GM11168 (cell line): ENCODE results near the gene TMEM201.

ENCODE experiments used
- in situ Hi-C: fragments of 300-500 bp; cut with MboI; formaldehyde crosslinking; loops from one replicate; pipeline ENCODE4 v1.12.0; 2022; ENCODE audit warnings: low sequenced_read_pairs; ENCODE audit not compliant: unreplicated experiment

TMEM201 gene

DNA sequence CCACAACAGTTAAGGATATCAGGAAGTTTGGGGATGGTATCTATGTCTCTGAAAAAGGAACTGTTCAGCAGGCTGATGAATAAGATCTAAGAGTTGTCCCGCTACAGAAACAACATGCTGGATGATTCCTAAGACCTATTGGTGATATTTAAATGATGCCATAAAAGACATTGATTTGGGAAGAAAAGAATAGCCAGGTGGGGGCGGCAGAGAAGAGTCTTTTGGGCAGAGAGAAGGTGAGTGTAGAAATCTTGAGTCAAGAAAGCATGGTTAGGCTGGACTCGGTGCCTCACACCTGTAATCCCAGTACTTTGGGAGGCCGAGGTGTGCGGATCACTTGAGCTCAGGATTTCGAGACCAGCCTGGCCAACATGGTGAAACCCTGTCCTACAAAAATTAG, 11.8 kb upstream of the TMEM201 start:
- in situ Hi-C loops: loop anchor here (10.0 kb wide), 1 partner anchor 292 kb away; no protein-coding TSS in a partner anchor

DNA sequence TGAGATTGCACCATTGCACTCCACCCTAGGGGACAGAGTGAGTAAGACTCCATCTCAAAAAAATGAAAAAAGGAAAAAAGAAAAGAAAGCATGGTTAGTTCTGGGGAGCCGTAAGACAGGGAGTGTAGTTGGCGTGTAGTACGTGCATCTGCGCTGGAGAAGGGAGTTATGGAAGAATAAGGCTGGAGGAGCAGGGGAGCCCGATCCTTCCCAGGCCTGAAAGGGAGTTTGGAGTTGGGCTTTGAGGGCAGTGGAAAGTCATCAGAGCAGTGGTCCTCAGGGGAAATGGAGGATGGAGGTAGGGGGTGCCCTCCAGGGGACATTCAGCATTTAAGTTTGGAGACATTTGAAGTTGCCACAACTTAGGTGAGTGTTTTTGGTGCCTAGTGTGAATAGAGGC, 11.3 kb upstream of the TMEM201 start:
- in situ Hi-C loops: loop anchor here (10.0 kb wide), 1 partner anchor 293 kb away; no protein-coding TSS in a partner anchor

GRCh38 chr1:9580942-9581341, 7.8 kb upstream of the TMEM201 start:
- in situ Hi-C loops: no loop called here

DNA sequence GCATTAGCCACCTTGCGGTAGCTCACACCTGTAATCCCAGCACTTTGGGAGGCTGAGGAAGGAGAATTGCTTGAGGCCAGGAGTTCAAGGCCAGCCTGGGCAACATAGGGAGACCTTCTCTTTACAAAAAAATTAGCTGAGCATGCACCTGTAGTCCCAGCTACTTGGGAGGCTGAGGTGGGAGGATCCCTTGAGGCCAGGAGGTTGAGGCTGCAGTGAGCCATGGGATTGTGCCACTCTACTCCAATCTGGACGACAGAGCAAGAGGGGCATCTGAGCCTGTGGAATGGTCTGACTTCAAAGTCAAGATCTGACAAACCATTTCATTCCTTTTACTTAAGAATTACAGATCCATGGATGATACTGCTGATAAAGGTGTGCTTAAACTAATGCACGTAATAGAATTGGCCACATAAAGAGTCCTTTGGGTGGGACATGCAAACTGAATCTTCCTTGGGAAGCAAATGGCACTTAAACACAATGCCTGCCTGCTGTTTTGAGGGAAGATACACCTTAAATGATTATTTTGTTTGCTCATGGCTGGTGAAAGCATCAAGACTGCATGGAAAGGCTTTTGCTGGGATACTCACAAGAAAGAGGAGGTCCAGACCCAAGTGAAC, 2.5 kb upstream of the TMEM201 start:
- in situ Hi-C loops: no loop called here

GRCh38 chr1:9589144-9589718, 520 bp downstream of the TMEM201 start:
- in situ Hi-C loops: no loop called here

DNA sequence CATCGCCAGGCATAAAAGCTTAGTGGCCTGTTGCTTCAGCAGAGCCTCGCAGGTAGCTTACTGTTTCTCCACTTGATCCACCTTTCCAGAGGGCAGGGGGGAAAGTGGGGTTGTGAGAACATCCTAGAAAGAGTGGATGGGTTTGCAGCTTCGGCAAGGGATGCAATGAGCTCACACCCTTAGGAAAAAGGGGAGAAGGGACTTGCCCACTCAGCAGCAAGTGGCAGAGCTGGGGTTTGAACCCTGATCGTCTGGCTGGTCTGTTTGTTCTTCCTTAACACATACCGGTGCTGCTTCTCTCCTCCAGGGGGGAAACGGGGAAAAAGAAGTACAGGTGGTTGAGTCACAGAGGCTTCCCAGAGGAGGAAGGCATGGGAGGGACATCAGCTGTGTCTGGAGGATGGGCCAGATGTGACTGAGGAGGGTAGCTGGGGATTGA, 1.0 kb downstream of the TMEM201 start:
- in situ Hi-C loops: no loop called here

DNA sequence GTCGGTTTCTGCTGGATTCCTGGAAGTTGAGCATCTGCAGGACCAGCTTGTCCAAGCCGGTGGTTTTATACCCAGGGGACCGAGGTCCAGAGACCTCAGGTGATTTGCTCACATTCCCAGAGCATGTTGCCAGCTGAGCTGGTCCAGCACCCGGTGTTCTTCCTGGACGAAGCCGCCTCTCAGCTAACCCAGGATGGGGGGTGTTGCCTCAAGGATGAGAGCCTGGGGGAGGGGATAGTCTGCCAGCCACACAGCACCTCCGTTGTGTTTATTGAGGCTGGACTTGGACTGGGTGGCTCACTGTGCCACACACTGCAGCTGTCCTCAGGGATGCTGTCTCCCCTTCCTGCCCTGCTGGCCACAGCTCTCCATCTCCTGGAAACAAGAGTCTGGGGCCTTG, 1.5 kb downstream of the TMEM201 start:
- in situ Hi-C loops: no loop called here

DNA sequence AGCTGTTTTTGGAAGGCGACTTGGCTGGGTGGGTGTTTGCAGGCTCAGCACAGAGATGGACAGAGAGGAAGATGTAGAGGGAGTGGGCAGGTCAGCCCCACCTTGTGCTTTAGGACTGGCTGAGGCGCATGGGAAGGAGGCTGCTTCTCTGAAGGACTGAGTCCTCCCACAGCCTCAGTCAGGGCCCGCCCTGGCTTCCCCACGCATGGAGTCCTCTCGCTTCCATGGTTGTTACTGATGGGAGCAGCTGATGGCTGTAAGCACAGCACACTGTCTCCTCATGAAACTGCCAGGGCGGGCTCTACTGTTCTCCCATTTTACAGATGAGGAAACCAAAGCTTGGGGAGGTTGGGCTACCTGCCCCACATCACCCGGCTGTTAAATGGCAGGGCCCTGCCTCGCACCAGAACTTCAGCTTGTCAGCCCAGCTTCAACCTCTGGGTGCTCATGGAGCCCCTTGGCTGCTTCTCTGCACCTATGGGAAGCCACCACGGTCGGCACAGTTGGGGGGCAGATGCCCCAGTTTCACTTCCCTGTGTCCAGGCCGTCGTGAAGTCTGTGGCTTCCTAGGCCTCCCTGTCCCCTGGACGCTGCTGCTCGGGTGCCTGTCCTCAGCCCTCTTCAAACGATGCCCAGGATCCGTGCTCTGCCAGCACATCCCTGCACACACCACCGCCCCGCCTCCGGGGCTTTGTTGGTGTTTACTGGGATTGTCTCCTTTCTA, 2.4 kb downstream of the TMEM201 start:
- in situ Hi-C loops: no loop called here

- in situ Hi-C loops: no loop called here
Observed at GRCh38 chr1:9591669-9592509, 3.2 kb downstream of the TMEM201 start.

GRCh38 chr1:9592510-9593075, 3.9 kb downstream of the TMEM201 start:
- in situ Hi-C loops: no loop called here

DNA sequence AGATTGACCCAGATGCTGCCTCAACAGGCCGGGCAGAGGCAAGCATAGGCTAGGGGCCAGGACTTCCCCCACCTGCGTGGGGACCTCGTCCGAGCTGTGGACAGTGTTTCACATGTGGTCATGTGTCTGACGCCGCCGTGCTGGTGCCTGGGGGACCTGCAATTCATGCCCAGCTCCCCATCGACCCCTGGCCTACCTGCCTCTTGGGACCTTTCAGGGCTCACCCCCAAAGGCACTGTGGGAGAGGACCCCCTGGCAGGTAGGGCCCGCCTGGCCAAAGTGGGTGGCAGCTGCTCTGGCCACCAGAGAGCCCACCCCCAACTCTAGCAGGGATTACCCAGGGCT, 4.4 kb downstream of the TMEM201 start:
- in situ Hi-C loops: no loop called here

DNA sequence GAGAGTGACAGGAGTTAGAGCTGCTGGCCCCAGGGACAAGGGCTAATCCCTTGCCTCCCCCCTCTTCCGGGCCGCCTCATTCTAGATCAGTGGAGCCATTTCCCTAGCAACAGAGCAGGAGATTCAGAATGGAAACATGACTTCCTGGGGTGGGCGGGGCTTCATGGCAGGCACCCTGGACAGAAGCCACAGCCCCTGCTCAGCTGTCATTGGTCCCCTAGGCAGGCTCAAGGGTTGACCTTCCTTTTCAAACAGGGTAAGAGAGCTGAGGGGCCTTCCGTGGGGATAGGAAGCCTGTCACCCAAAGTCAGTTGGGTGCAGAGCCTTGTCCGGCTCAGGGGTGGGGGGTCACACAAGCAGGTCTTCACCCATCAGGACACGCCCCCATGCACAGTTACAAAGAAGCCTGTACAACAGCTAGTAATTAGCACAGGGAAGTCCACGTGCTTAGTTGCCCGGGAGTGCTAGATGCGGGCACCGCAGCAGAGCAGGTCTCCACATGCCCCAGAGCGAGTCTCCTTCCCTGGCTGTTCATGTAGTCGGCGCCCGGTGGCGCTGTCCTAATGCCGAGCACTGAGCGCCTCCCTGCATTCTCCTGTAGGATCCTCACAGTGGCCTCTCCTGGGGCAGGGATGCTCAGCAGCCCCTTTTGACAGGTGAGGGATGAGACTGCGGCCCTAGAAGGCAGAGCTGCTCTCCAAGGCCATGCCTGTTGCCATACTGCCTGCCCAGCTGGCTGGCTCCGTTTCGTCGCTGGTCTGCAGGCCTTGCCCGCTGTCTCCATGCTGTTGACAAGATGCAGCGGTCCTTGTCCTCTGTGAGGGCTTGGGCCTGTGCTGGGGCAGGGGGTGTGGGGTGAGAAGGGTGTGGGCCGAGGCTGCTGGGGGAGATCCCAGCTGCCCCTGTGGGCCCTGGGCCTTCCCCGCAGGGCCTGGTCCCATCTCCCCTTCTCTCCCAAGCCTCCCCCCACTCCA, 5.1 kb downstream of the TMEM201 start:
- in situ Hi-C loops: no loop called here

GRCh38 chr1:9594471-9595155, 5.9 kb downstream of the TMEM201 start:
- in situ Hi-C loops: no loop called here

GRCh38 chr1:9595156-9595967, 6.7 kb downstream of the TMEM201 start:
- in situ Hi-C loops: no loop called here

DNA sequence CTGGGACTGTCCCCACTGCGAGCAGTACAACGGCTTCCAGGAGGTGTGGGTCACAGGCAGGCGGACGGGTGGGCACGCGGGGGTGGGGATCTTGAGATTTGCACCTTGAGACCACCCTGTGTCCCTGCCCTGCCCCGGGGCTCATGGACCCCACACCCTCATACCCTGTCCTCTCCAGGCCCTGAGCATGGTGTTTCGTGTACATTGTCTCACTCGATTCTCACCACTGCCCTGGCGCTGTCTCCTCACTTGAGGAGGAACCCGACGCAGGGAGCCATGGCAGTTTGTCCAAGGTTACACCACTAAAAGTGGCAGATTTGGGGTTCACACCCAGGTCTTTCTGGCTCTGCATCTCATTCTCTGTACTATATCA, 7.2 kb downstream of the TMEM201 start:
- in situ Hi-C loops: no loop called here

GRCh38 chr1:9596415-9597123, 7.9 kb downstream of the TMEM201 start:
- in situ Hi-C loops: no loop called here
